Right kidney (tissue), 1 donor: ENCODE results near the gene GAL3ST3.
A peak's percentile ranks its signal among the peaks of the same experiment; 100 is the strongest.
"Not testable (repeated sequence)": the region's sequence is repeated elsewhere in the genome, so short reads cannot be mapped to it uniquely, and the experiment has no call there.

ENCODE experiments used
- DNase-seq: peaks from one replicate; pipeline ENCODE4 v3.0.0-alpha.2; 2016

Gene GAL3ST3

DNA sequence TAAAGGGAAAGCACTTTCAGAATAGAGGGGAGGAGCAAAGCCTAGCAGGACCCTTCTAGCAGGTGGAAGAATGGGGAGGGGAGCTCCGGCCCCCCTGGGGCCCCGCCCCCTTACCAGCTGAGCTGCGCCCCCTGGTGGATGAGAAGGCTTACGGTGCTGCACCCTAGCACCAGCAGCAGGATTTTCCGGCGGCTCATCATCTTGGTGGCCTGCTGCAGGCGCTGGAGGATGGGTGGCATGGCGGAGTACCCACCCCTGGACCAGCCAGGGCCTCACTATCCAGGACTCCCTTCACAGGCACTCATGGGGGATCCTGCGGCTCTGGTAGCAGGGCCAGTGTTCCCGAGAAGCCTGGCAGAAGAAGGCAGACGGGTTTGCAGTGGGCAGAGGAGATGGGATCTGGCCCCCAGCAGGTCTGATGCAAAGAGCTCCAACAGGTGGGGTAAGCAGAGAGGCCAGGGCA lies 3.8 kb downstream of the GAL3ST3 start:
- DNase-seq, result peak; percentile 67

- no peak for DNase-seq
Observed at GRCh38 chr11:66044757-66045156, 4.2 kb downstream of the GAL3ST3 start.

- DNase-seq, result no peak
Observed at GRCh38 chr11:66042996-66043906, 5.7 kb downstream of the GAL3ST3 start.

GRCh38 chr11:66042227-66042995 lies 6.5 kb downstream of the GAL3ST3 start:
- no peak for DNase-seq

DNA sequence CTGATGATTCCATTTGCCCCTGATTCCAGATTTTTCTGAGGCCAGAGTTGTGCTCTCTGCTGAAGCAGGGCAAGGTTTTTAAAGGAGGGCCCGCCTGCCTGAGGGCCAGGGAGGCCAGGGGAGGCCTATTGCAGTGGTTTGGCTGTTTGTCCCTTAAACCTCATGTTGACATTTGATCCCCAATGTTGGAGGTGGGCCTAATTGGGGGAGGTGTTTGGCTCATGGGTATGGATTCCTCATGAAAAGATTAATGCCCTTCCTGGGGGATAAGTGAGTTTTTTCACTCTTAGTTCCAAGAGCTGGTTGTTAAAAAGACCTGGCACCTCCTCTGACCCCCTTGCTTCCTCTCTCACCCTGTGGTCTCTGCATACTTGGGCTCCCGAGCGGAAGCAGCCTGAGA lies 9.2 kb downstream of the GAL3ST3 start:
- no peak for DNase-seq

GRCh38 chr11:66037327-66037726 lies 11.6 kb downstream of the GAL3ST3 start:
- DNase-seq, result no peak

- no peak for DNase-seq
Observed at GRCh38 chr11:66036334-66036710, 12.6 kb downstream of the GAL3ST3 start.

DNA sequence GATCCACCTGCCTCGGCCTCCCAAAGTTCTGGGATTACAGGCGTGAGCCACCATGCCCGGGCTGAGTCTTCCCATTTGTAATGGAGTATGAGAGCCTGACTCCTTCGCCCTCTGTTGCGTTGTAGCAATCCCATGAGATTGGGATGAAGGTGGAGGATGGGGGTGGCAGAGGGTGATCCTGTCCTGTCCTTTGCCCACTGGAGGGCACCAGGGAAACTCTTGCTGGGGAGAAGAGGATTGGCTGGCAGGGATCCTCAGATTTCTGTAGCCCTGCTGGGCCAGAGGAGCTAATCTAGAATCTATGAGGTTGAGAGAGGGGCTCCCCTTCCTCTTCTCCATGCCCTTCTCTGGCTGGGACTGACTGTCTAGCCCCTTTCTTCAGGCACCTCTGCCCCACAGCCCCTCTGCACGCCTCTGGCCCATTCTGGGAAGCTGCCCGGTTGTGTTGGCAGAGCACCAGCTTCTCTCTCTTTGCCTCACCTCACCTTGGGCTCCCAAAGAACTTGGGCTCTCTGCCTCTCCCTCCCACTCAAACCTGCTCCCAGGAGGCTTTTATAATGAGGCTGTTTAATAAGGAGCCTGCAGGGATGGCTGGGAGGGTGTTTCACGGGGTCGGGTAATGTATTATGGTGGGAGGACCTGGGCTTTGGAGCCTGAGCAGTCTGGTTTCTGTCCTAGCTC lies 13.2 kb downstream of the GAL3ST3 start:
- no peak for DNase-seq

DNA sequence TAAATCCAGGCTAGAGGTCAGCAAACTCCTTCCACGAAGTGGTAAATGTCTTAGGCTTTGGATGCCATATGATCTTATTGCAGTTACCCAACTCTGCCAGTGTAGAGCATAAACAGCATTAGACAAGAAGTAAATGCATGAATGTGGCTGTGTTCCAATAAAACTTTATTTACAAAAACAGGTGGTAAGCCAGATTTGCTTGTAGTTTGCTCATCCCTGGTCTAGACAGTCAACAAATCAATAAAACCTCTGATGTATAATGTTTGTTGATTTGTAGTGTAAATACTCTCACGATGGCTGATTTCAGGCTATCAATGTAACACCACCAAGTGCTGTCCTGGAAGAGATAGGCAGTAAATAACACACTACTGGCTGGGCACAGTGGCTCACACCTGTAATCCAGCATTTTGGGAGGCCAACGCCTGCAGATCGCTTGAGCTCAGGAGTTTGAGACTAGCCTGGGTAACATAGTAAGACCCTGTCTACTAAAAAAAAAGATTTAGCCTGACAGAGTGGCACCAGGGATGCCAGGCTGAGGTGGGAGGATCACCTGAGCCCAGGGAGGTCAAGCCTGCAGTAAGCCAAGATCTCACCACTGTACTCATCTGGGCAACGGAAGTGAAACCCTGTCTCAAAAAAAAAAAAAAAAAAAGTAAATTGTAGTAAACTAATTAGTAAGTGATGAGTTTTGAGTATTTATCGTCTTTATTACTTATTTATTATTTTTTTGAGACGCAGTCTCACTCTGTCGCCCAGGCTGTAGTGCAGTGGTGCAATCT lies 15.8 kb downstream of the GAL3ST3 start:
- no peak for DNase-seq

DNA sequence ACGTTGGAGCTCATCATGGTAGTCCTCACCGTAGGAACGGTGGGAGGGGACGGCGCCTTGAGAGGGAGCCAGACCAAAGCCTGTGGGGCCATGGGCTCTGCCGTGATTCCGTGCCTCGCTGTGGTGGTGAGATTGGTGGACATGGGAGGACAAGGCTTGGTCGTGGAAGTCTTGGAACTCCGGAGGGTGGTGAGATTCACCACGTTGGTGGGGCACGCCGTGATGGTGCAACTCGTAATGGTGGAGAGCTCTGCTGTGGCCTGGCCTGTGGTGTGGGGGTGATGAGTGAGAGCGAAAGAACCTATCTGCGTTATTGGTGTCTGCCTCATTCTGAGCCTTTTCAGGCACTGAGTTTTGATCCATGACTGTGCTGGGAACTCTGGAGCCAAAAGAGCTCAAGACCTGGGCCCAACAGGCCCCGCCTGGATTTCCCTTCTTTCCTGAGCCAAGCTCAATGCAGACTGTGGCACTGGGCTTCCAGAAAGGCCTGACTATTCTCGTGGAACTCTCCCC lies 22.9 kb downstream of the GAL3ST3 start, which contains the start of gene CATSPER1:
Gene CATSPER1, minus strand, starts transcription at position 463 of the 513 bp plus-strand sequence. Its CDS starts 100 bp downstream, at position 363.
- no peak for DNase-seq

DNA sequence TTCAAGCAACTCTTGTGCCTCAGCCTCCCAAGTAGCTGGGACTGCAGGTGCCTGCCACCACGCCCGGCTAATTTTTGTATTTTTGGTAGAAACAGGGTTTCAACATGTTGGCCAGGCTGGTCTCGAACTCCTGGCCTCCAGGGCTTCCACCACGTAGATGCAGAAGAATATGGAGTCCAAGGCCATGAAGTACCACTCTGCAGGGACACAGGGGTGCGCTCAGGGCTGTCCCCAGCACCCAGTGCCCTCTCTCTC lies 25.8 kb downstream of the GAL3ST3 start:
- not testable (repeated sequence) for DNase-seq

DNA sequence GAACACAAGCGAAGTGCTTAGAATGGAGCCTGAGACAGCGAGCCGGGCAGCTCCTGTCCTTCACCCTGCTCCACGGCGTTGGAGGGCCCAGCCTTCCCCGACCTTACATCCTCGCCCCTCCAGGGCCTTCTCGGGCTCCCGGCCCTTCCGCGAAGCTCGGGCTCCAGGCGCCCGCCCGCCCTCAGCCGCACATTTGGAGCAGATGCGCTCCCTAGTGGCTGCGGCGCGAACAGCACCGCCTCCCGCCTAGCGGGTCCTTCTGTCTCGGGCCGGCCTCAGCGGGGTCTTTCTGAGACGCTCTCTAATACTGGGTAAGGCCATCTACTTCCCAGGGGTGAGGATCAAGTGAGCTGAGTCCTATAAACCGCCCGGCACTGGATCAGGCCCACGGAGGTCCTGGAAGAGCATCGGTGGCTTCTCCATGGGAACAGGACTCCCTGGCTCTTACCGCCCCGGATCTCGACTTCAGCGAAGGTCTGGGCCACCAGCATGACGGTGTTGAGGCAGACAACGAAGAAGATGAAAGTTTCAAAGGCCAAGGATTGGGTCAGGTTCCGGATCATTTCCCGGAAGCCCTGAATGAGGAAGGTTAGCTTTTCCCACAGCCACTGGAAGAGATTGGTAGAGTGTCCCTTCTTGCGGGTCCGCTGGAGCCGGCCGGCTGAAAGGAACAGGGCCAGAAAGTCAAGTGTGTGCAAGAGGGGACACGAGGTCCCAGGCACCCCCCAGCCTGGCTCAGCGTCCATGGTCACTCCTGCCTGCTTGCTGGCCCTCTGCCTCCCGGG lies 26.4 kb downstream of the GAL3ST3 start:
- peak; percentile 78 for DNase-seq

- no peak for DNase-seq
Observed at GRCh38 chr11:66020618-66021357, 28.2 kb downstream of the GAL3ST3 start.

- no peak for DNase-seq
Observed at GRCh38 chr11:66020212-66020611, 28.7 kb downstream of the GAL3ST3 start.

GRCh38 chr11:66017321-66017720 lies 31.6 kb downstream of the GAL3ST3 start:
- no peak for DNase-seq

DNA sequence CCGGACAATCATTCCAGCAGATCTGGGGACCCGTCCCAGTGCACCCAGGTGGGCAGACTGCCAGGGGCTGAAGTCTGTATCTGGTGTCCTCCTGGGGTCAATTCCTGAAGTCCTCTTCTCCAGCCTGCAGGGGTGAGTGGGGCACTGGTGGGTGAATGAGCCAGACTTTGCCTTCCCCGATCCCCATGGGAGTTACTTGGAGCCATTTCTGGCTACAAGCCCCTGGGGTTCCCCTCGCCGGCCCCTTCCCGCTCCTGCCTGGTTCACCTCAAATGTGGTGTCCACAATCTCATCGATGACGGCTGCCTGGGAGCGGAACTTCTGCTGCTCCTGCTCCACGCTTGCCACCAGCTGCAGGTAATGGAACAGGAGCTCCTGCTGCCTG lies 32.2 kb downstream of the GAL3ST3 start:
- no peak for DNase-seq

- no peak for DNase-seq
Observed at GRCh38 chr11:66015936-66016792, 32.8 kb downstream of the GAL3ST3 start.

GRCh38 chr11:66015454-66015881 lies 33.5 kb downstream of the GAL3ST3 start:
- no peak for DNase-seq

DNA sequence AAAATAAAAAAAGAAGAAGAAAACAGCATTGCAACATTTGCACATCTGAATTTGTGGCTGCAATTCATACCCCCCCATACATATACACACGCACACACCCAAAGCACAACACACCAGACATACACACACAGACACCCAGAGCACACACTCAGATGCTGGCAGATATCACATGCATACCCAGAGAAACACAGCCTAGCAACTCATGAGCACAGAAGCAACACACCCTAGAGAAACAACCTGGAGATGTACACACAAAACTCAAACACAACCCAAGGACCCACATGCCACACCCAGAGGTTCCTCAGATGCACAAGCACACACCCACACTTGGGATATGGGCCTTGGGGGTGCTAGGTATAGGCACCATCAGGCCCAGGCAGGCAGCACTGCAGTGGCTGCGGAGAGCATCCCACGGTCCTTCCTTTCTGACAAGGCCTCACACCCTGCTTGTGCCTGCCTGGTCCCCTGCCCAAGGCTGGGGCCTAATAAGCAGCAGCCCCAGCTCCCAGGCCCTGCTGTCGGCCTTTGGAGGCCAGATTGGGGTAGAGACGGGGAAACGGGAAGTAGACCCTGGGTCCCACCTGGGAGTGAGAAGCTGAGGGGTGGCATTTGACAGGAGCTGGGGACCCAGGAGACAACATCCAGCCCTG lies 34.0 kb downstream of the GAL3ST3 start:
- DNase-seq, result no peak
